ENCODE measurements around the gene GUK1. TPM values are rescaled to one million over a fixed set of nuclear protein-coding genes. Genes with fewer than 3 reads are reported as not detected.

GUK1 gene
- total and polyA plus RNA-seq, 2 of the 8 experiments (the other 6 are each of a cell fraction or from before 2014, with no cell fraction given) = 68.5 to 183 TPM

DNA sequence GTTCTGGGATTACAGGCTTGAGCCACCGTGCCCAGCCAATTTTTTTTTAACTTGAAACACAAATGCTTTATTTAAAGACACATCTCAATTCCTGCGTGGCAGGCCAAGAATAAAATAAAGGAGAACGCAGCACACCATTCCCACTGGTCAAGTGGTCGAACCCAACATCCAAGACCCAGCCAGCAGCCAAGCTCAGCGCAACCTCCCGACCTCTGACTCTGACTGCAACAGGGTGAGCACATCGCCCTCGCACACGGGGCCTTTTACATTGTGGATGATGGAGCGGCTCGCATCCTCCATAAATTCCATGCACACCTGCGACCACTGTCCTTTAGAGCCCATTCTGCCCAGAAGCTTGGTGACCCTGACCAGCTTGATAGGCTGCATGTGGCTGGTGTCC is 5.5 kb upstream of the GUK1 start:
- no peaks in the 10 kb centered on the region for H3K23me2 ChIP-seq (ENCODE audit: low read depth, low read length)
- no peak overlapping the region for H3K4ac ChIP-seq (replicated peaks; ENCODE audit: insufficient read length, low read depth, low read length)
- H4K8ac ChIP-seq (ENCODE audit: extremely low read depth, insufficient read depth, low read length) = no peak overlapping the region
- H4K5ac ChIP-seq (ENCODE audit: insufficient read length, low read depth, low read length) = no peak overlapping the region
- no peak overlapping the region for H2BK12ac ChIP-seq (ENCODE audit: low read depth, low read length)
- no peak overlapping the region for H2BK20ac ChIP-seq (ENCODE audit: low read length)
- H3K14ac ChIP-seq (ENCODE audit: insufficient read length) = no peak overlapping the region
- no peak overlapping the region for H2BK15ac ChIP-seq (ENCODE audit: low read length)
- no peak overlapping the region for H3K4me2 ChIP-seq (ENCODE audit: insufficient read depth in 1 of 2, low read depth in 2 of 2, low read length in 2 of 2)
- no peak overlapping the region for H3K56ac ChIP-seq (replicated peaks; ENCODE audit: insufficient read length, low read depth, low read length)
- no peak overlapping the region for H3K18ac ChIP-seq (ENCODE audit: extremely low read depth, low read length)
- WGBS, 2 experiments (ENCODE audit: extremely low coverage in 1 of 2, insufficient coverage in 1 of 2, insufficient read length in 1 of 2, insufficient replicate concordance in 2 of 2, low coverage in 1 of 2, low lambda C conversion rate in 2 of 2, missing lambda C conversion rate in 1 of 2) = 94% methylated on average over 12 of the region's 12 CpGs; no CpG with 5 or more reads in 1 of the 2 experiments
- H3K79me1 ChIP-seq (ENCODE audit: low read depth, low read length) = no peaks in the 10 kb centered on the region
- peaks cover 0 to 30% (median 7%) of the 10 kb centered on the region in 4 experiments; a peak in 6 of 7 replicates for H3K27me3 ChIP-seq (replicated peaks in 1 of 4; ENCODE audit: control insufficient read depth in 3 of 4, extremely low read depth in 1 of 4, insufficient read depth in 3 of 4, low read length in 3 of 4)
- H3K9me3 ChIP-seq (ENCODE audit: insufficient read depth in 2 of 2, low read depth in 1 of 2, low read length in 1 of 2) = no peaks in the 10 kb centered on the region
- no peaks in the 10 kb centered on the region; a peak in 1 of 7 replicates for H3K4me1 ChIP-seq (replicated peaks in 1 of 4; ENCODE audit: control insufficient read depth in 3 of 4, insufficient read depth in 4 of 4, low read length in 3 of 4)
- no peak overlapping the region for H3K27ac ChIP-seq (ENCODE audit: low read depth, low read length)
- CTCF ChIA-PET (ENCODE audit: partially characterized antibody) = interaction anchor here (3.4 kb wide), 1 partner anchor 31 kb away, joined by 17 read pairs; the partner anchor contains the start of gene IBA57
- no peak for DNase-seq (ENCODE audit: low read depth in 1 of 2, low spot score in 2 of 2)
- no peaks in the 10 kb centered on the region for H4K20me1 ChIP-seq (replicated peaks in 1 of 2; ENCODE audit: control insufficient read depth in 1 of 2, insufficient read depth in 2 of 2, low read length in 2 of 2)
- no peaks in the 10 kb centered on the region for H3K79me2 ChIP-seq (ENCODE audit: control insufficient read depth in 1 of 2, insufficient read depth in 2 of 2, low read length in 2 of 2)
- no peak overlapping the region for H3K4me3 ChIP-seq (ENCODE audit: extremely low read depth in 1 of 4, insufficient read depth in 2 of 4, low read depth in 3 of 4, low read length in 4 of 4)
- H2BK120ac ChIP-seq (replicated peaks; ENCODE audit: low read depth, low read length) = no peak overlapping the region
- POLR2A ChIA-PET (ENCODE audit: partially characterized antibody) = interaction anchor here (1.5 kb wide), 1 partner anchor 30 kb away, joined by 3 read pairs; no protein-coding TSS in a partner anchor
- H2AFZ ChIP-seq (ENCODE audit: low read length) = no peak overlapping the region
- no peak for FAIRE-seq
- H3K36me3 ChIP-seq (ENCODE audit: control insufficient read depth in 2 of 4, insufficient read depth in 4 of 4, low read length in 3 of 4) = no peaks in the 10 kb centered on the region
- no peak overlapping the region for H4K91ac ChIP-seq (replicated peaks; ENCODE audit: insufficient read length, low read length)
- no peak overlapping the region for H2BK5ac ChIP-seq (ENCODE audit: low read depth, low read length)
- no peak overlapping the region for H3K9ac ChIP-seq (replicated peaks in 1 of 4; ENCODE audit: extremely low read depth in 1 of 4, low read depth in 3 of 4, low read length in 3 of 4)
- 0 out of 2 replicates have a peak overlapping the region, but pooled peaks have one; percentile 53 for H2AK5ac ChIP-seq (ENCODE audit: low read depth, low read length)
- no peak overlapping the region for H3K23ac ChIP-seq (ENCODE audit: insufficient read length)
- no peak for TF ChIP-seq EP300 (IDR thresholded peaks at IDR 0.05; ENCODE audit: borderline replicate concordance in 1 of 2, low read depth in 2 of 2, low read length in 2 of 2)
- TF ChIP-seq POU5F1 (IDR thresholded peaks at IDR 0.05; ENCODE audit: low read depth, low read length) = no peak
- TF ChIP-seq, protein P1, sequence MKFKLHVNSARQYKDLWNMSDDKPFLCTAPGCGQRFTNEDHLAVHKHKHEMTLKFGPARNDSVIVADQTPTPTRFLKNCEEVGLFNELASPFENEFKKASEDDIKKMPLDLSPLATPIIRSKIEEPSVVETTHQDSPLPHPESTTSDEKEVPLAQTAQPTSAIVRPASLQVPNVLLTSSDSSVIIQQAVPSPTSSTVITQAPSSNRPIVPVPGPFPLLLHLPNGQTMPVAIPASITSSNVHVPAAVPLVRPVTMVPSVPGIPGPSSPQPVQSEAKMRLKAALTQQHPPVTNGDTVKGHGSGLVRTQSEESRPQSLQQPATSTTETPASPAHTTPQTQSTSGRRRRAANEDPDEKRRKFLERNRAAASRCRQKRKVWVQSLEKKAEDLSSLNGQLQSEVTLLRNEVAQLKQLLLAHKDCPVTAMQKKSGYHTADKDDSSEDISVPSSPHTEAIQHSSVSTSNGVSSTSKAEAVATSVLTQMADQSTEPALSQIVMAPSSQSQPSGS (IDR thresholded peaks at IDR 0.05; ENCODE audit: low read length) = no peak
- no peak for TF ChIP-seq RAD21 (IDR thresholded peaks at IDR 0.05 in 1 of 2, conservative IDR thresholded peaks at IDR 0.05 in 1 of 2; ENCODE audit: low read depth in 2 of 2, low read length in 2 of 2)
- TF ChIP-seq RBBP5 (IDR thresholded peaks at IDR 0.05; ENCODE audit: borderline replicate concordance, low read depth, low read length) = no peak
- TF ChIP-seq KDM5A (IDR thresholded peaks at IDR 0.05; ENCODE audit: low read length) = no peak
- no peak for TF ChIP-seq TEAD4 (IDR thresholded peaks at IDR 0.05; ENCODE audit: low read depth, low read length)
- no peak for TF ChIP-seq MAFK (IDR thresholded peaks at IDR 0.05; ENCODE audit: low read depth, low read length)
- TF ChIP-seq KDM4A (IDR thresholded peaks at IDR 0.05; ENCODE audit: low read depth, low read length, severe bottlenecking) = no peak
- TF ChIP-seq EZH2 (IDR thresholded peaks at IDR 0.05; ENCODE audit: low read depth, low read length, severe bottlenecking) = no peak
- no peak for TF ChIP-seq SUZ12 (IDR thresholded peaks at IDR 0.05; ENCODE audit: low read length)
